Tibial nerve (tissue), 3 donors: ENCODE data around the gene SLC23A2.

Source experiments
- CTCF ChIP-seq, 5 experiments: fragments of 200-600 bp in 3 of 5; fragments of 450-650 bp in 2 of 5; sonication (generic) in 3 of 5; IDR thresholded peaks; one replicate each; pipeline ENCODE4 v1.5.1; 2016 to 2019; ENCODE audit warnings: antibody characterized with exemption in 5 of 5, mild to moderate bottlenecking in 3 of 5, moderate library complexity in 2 of 5
- POLR2A ChIP-seq, 2 donors: fragments of 450-650 bp; IDR thresholded peaks; one replicate each; pipeline ENCODE4 v1.6.1; 2017; ENCODE audit warnings: antibody characterized with exemption in 2 of 2, mild to moderate bottlenecking in 2 of 2, moderate library complexity in 2 of 2

GRCh38 chr20:4947817-4948559 is 53.3 kb downstream of the SLC23A2 start:
- no peak for TF ChIP-seq CTCF (IDR thresholded peaks at IDR 0.05)
- no peak for TF ChIP-seq POLR2A (IDR thresholded peaks at IDR 0.05)
